HG02763 (cell line): ENCODE measurements around the gene STK32C.
"Not testable (repeated sequence)": the region's sequence is repeated elsewhere in the genome, so short reads cannot be mapped to it uniquely, and the experiment has no call there.

Experiments
- ATAC-seq: cut with Tn5 transposase; IDR thresholded peaks from one replicate; pipeline ENCODE4 v1.9.1; 2021; ENCODE audit warnings: mild to moderate bottlenecking, moderate library complexity; ENCODE audit not compliant: unreplicated experiment

Gene STK32C

DNA sequence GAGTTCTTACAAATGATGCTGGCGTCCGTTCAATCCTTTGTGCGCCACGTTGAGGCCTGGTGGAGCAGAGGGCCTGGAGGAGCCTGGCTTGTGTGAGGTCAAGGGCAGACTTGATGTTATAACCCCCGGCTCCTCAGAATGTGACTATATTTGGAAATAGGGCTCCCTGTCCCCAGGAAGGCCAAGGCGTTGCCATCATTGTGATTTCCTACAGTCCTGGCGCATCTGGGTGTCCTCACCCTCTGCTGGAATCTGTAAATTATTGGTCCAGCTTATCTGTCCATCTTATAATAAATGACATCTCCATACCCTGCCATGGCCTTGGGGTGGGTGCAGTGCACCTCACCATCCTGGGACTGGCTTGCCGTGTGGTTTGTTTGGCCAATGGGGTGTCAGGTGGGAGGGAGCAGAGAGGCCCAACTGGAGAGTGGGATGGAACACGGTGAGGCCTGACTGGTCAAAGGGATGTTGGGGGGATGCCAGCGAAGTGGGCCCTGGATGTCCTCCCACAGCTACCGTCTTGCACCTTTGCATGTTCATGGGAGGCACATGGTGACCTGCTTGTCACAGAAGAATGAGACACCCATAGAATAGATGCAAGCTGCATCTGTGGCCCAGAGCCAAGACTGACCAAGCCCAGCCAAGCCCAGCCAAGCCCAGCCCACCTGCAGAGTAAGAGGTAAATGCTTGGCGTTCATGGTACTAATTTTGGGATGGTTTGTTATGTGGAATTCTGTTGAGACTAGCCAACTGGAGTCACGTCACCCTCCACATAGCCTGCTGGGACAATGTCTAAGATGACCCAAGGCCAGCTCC lies 13.1 kb upstream of the STK32C start:
- peak; percentile 3 for ATAC-seq

DNA sequence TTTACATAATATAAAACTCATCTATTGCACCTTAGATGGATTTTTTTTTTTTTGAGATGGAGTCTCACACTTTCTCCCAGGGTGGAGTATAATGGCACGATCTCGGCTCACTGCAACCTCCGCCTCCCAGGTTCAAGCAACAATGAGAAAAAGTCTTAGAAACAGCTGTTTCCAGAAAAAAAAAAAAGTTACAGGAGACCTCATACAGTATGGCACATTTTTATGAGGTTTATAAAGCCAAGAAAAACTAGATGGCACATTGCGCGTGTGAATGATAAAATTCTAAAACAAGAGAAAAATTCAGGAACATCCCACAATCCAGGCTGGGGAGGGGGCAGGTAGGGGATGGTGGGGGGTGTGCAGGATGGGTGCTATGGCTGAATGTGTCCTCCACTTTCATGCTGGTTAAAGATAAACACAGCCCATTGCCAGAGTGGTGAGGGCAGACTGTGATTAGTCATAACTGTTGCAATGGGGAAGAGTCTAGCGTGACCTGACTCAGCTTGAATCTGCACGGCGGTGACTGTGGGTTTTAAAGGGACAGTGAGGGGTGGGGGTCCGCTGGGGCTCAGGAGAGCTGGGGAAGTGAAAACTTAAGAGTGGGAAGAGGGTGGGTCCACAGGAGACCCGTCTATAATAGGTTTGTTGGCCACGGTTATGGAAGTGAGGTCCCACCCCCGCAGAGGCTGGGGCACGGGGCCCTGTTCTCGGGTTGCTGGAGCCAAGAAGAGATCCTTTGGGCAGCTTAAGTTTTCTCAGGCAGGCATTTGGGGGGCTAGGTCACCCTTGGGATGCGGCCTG lies 12.3 kb upstream of the STK32C start:
- peak; percentile 96 for ATAC-seq

DNA sequence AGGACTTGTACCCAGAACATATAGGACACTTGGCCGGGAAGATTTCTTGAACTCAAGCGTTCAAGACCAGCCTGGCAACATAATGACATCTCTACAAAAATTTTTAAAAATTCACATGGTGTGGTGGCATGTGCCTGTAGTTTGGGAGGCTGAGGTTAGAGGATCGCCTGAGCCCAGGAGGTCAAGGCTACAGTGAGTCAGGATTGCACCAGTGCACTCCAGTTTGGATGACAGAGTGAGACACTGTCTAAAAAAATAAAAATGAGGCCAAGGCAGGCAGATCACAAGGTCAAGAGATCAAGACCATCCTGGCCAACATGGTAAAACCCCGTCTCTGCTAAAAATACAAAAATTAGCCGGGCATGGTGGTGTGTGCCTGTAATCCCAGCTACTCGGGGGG lies 9.7 kb upstream of the STK32C start:
- ATAC-seq = not testable (repeated sequence)

DNA sequence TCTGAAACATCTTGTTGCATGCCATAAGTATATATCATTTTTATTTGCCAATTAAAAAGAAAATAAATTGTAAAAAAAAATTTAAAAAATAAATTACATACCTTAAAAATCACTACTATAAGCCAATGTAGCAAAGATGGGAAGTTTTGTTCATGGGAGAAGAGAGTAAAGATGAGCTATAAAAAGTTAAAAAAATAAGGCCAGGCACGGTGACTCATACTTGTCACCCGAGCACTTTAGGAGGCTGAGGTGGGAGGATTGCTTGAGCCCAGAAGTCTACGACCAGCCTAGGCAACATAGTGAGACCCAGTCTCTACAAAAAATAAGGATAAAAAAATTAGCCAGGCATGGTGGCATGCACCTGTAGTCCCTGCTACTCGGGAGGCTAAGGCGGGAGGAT lies 8.4 kb upstream of the STK32C start:
- no peak for ATAC-seq

DNA sequence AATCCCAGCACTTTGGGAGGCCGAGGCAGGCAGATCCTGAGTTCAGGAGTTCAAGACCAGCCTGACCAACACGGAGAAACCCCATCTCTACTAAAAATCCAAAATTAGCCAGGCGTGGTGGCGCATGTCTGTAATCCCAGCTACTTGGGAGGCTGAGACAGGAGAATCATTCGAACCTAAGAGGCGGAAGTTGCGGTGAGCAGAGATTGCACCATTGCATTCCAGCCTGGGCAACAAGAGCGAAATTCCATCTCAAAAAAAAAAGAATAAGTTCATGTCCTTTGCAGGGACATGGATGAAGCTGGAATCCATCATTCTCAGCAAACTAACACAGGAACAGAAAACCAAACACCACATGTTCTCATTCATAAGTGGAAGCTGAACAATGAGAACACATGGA lies 7.1 kb upstream of the STK32C start:
- not testable (repeated sequence) for ATAC-seq

DNA sequence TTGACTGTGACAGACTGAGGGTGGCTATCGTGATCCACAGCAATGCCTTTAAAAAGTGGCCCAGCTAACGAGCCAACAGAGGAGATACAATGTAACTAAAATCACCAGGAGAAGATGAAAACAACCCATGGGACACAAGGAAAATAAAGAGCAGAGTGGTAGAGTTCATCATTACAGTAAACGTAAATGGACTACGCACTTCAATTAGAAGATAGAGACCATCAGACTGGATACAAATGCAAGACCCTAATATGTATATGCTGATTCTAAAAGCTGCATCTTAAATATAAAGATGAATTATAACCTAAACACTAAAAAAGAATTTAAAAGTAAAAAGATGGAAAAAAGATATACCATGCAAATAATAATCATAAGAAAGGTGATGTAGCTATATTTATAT lies 6.6 kb upstream of the STK32C start:
- no peak for ATAC-seq

DNA sequence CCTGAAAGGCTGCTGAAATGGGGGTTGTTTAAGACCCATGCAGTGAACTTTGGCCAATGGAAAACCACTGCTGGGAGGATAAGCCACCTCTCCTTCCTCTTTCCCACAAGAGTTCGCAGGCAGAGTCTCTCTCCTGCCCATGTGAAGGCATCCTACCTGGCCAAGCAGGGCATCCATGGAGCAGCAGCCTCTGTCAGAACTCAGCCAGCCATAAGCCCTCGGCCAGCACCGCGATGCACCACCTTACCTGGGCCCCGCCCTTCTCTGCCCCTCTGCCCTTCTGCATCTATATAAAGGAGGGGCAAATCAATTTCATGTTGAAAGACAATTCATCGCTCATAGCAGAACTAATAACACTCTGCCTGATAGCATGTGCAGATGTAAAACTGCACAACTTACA lies 6.1 kb upstream of the STK32C start:
- ATAC-seq = no peak

DNA sequence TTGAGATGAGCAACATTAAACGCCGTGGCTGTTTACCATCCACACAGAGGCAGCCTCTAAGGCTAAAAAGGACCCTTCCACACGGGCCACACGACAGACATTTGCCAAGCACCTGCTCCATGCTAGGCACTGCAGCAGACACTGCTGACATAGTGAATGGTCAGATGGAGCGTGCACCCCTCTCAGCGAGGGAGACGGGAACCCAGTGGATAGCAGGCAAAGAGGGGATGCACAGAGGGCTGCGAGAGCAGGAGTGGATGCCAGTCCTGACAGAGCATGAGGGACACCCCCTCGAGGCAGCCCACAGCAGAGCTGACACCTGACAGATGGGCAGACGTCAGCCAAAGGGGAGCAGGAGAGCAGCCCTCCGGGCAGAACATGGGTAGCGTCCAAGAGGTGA lies 5.6 kb upstream of the STK32C start:
- no peak for ATAC-seq

DNA sequence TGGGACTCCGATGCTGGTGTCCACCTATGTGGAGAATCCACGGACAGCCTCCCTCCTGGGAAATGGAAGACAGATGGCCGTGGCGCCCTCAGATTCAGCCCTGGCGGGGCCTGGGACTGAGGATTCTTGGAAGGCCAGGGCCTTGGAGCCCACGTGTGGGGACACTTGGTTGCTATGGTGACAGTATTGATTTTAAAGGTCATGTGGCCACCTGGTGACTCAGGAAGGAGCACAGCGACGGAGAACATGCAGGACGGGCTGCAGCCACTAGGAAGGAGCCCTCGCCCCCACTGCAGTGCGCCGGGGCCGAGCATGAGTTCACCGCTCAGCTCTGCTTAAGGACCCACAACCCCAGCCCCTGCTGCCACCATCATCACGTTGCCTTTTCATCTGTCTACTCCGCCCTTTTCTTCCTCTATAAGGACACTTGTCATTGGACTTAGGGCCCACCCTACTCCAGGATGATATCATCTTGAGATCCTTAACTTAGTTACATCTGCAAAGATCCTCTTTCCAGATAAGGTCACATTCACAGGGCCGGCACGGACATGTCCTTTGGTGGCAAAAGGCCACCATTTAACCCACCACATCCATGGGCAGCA lies 3.7 kb upstream of the STK32C start:
- ATAC-seq = no peak

DNA sequence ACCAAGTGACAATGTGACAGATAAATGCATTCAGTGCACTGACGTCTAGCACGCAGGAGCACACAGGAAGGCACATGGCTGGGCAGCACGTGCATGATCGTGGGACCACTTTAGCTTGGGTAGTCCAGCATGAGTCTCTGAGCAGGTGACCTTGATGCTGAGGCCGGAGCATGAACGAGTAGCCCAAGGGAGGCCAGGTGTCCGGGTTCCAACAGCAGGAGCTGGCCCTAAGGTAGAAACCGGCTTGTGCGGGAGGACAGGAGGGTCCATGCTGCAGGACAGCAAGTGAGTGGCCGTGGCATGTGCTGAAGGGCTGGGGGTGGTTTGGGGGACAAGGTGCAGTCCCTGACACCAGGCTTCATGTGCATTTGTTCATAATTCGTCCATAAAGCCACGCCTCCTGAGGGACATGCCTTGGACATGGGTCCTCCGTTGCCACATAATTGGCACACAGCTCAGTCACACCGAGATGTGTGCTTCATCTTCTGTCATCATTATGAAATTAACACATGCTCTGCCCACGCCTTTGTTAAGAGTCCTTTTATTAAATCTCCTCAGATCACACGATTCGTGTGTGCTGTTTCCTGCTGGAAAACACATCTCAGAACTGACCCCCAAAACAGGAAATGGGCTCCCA lies 3.1 kb upstream of the STK32C start:
- ATAC-seq = no peak

DNA sequence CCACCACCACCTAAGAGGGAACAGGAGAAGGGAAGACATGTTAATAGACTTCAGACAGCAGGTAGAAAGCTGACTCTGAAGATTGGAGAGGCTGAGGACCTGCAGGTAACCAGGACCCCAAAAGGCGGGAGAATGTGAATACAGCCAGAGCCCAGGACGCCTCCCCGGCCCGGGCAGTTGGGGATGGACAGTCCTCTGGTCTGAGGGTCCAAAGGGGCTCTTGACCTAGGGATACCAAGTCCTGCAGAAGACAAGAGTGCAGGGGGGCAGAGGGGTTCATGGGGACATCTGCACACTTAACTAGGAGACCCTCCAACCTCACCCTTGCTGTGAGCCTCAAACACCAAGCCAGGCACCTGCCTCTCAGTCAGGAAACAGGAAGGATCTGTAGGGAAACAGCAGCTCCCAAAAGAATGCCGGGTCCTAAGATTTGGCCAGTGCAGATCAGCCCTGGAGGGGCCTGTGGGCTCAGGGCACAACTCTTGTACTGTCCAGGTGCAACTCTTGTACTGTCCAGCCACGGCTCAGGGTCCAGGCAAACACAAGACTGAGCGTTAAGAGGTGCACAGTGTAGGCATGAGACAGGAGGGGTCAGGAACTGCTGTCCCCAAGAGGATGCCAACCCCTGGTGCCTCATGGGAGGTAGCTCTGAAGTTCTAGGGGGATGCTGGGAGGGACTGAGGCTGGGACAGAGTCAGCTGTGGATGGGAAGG lies 2.3 kb upstream of the STK32C start:
- ATAC-seq = no peak

DNA sequence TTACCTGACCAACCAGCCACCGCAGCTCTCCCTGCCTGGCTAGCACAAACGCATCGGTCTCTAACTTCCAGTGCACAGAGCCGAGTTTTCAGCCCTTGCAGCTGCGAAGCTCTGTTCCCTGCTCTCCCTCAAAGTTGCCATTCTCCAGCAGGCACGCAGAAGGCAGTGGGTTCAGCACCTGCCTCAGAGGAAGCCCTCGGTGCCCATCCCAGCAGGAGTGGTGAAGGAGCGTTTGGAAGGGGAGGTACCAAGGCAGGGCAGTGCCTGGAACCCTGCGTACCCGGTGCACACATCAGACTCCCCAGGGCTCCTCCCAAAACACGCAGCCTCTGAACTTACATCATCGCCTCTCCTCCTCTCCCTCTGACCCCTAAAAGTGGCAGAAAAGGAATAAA lies 1.7 kb upstream of the STK32C start:
- no peak for ATAC-seq

DNA sequence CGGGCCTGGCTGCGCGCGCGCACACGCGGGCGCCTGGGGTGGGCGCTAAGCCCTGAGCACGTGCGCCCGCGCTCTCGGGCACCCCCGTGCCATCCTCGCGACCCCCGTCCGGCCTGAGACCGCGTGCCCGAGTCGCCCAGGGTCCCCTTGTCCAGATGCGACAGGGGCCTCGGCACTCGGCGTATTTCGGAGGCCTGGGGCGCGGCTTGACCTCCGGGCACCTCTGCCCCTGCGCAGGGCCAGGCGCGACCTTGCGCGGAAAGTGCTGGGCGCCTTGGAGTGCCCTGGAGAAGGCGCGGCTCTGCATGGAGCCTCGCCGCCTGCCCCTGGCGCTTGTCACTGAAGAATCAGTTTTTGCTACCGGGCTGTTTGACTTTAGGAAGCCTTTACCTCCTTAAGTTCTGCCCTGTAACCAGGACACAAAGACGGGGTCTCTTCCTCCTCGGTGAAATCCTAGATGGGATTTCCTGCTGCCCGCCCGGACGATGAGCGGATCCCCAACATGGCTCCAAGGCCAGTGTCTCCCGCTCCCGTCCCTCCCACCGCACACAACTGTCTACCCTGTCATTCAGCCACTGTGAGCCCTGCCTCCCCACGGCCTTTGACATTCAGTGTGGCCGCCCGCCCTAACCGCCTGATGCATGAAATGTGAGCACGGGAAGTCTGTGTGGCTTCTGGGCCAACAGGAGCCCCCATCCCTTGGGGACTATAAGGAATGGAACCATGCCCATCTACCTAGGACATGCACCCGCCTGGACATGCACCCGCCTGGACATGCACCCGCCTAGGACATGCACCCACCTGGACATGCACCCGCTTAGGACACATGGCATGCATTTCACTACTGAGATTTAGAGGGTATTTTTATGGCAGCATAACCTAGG lies 1.1 kb upstream of the STK32C start:
- no peak for ATAC-seq

DNA sequence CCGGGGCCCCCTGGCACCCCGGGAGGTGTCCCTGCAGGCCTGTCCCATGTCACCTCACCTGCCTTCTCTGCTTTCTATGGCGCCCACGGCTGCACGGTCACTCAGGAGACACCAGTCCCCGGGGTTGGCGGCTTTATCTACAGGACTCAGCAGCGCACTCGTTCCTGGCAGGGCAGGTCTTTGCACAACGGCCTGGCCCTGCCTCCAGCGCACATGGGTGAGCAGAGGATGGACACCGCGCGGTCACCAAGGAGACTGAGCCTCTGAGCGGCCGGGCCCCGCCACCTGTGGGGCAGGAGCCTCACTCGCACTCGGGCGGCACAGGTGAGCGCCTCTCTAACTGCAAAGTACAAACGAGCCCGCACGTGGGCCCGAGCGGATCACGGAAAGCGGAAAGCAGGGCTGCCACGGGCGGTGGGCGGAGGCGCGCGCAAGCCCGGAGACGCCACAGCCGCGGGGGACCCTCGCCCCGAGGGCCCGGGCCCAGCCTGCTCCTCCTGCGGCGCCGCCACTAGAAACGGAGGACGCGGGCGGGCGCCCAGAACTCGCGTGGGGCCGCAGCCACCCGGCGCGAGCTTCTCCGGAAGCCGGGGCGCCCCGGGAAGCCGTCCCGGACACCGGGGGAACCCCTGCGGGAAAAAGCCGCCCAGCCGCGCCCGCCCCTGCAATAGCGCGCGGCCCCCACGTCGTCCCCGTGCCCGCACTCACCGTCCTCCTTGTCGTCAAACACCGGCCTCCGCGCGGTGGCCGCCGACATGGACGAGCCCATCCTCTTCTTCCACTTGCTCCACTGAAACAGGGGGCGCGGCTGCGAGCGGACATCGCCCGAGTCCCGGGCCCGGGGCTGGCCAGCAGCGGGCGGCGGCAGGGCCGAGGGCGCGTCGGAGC lies 642 bp downstream of the STK32C start:
- peak; percentile 9 for ATAC-seq

DNA sequence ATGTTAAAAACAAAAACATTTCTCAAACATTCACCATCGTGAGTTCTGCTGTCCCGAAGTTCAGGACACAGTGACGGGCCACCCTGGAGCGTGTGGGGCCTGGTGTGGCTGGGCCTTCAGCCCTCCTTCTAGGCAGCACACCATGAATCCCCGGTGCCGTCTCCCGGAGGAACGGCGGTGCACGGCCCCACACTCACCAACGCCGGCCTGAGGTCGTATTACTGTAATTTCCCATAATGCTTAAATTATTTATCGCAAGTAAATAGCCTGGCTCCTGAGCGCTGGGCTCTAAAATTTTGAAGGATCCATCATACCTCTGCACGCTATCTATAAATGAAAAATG lies 1.4 kb downstream of the STK32C start:
- ATAC-seq = no peak

DNA sequence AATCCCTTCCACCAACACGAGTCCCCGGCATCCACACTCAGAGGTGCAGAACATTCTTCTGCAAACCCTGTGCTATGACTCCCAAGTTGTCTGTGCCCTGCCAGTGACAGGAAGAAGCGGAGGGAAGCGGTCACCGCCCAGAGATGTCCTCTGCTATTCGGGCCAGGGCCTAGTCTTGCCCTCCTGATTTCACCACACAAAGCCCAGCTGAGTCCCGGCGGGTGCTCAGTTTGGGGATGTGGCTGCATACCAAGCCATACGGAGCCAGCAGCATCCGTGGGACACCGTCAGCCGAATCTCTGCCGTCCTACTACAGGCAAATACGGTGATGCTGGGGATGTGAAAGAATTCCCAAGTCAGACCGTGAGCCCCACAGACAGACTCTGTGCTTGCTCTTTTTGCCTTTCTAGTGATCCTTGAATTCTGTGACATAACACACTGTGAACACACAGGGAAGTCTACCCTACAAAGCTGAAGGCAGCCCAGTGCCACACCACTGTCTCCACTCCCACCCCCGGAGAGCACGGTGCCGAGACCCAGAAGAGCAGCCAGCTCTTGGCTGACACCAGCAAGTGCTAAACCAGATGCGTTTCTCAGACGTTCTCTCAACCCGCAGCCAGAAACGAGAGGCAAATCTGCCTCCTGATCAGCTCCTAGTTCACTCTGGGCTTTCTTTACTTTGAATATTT lies 2.0 kb downstream of the STK32C start:
- no peak for ATAC-seq

DNA sequence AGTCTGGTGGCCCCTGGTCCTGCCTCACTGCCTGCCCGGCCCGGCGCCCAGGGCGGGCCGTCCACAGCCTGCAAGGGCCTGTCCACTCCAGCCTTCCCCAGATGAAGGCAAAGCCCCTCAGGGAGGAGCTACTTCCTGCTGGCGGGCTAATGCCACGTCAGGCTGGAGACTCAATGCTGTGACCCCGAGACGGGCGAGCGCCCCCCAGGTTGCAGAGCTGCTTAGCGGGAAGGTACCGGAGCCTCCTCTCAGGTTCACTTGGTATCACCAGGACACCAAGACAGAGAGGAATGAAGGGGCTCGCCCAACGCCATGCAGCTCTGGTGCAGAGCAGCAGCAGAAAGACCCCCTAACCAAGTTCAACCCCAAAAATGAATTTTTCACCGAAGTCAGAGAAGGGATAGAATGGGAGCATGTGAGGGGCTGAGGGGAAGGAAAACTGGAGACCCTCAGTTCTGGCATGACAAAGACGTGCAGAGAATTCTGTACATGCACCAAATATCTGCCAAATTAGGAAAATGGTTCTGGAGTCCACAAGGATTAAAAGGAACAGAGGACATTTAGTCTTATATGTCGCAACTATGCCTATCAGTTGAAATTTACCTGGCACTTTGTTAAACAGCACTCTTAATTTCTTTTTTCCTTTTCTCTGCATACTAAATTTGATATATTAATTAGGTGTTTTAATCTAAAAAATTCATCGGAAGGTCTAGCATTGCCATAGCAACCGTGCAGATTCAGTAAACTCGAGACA lies 2.8 kb downstream of the STK32C start:
- ATAC-seq = no peak
